Esophagus squamous epithelium (tissue), 4 donors: ENCODE data around the gene BAIAP2.

ENCODE experiments used
- POLR2A ChIP-seq, 4 donors: fragments of 450-650 bp; IDR thresholded peaks; one replicate each; pipeline ENCODE4 v1.6.1; 2017; ENCODE audit warnings: antibody characterized with exemption in 4 of 4, mild to moderate bottlenecking in 4 of 4, moderate library complexity in 3 of 4
- TF ChIP-seq, protein P1 (sequence below), 6 experiments: fragments of 450-650 bp in 4 of 6; fragments of 200-600 bp in 2 of 6; sonication (generic) in 2 of 6; IDR thresholded peaks; one replicate each; pipeline ENCODE4 v1.5.1; 2016 to 2019; ENCODE audit warnings: antibody characterized with exemption in 6 of 6, mild to moderate bottlenecking in 4 of 6, moderate library complexity in 4 of 6

- TF ChIP-seq, protein P1, sequence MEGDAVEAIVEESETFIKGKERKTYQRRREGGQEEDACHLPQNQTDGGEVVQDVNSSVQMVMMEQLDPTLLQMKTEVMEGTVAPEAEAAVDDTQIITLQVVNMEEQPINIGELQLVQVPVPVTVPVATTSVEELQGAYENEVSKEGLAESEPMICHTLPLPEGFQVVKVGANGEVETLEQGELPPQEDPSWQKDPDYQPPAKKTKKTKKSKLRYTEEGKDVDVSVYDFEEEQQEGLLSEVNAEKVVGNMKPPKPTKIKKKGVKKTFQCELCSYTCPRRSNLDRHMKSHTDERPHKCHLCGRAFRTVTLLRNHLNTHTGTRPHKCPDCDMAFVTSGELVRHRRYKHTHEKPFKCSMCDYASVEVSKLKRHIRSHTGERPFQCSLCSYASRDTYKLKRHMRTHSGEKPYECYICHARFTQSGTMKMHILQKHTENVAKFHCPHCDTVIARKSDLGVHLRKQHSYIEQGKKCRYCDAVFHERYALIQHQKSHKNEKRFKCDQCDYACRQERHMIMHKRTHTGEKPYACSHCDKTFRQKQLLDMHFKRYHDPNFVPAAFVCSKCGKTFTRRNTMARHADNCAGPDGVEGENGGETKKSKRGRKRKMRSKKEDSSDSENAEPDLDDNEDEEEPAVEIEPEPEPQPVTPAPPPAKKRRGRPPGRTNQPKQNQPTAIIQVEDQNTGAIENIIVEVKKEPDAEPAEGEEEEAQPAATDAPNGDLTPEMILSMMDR (IDR thresholded peaks at IDR 0.05): no peak
- TF ChIP-seq POLR2A (IDR thresholded peaks at IDR 0.05): no peak
Observed at GRCh38 chr17:81048827-81049371, 13.9 kb downstream of the BAIAP2 start.
